Measurements from ENCODE around the gene PPP1R1C. TPM values are rescaled to one million over a fixed set of nuclear protein-coding genes. Genes with fewer than 3 reads are reported as not detected.

Gene PPP1R1C
- total RNA-seq, 1 donor from 2014 or later = not detected

DNA sequence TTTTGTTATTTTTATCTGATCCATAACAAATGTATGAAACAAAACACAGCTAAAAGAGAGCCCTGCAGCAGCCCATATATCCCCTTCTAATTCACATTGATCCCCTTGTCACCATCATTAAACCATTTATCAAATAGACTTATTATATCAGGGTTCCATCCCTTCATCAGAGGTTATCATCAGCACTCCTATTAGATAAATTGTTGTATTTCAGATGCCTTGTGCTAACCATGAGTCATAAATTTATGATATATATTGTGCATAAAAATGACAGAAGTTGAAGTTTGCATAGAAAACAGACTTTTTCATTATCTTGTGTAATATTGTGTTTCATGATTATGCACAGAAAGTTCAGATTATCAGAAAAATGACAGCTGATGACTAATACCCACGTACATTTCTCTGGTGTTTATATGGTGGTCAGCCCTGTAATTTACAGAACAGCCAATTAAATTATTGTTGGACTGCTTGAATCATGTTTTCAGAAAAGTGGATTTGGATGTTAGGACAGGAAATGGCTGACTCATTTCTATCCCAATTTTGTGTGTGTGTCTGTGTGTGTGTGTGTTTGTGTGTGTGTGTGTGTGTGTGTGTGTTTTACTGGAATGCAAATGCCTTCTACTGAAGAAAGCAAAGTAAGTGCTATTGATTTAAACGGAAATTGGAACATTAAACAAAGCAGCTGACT lies 80.9 kb downstream of the PPP1R1C start:
- Histone ChIP-seq H3K27me3 (no peaks in the 10 kb centered on the region), H3K36me3 (no peaks in the 10 kb centered on the region), H3K4me1 (peaks cover 5% of the 10 kb centered on the region), H3K9me3 (no peaks in the 10 kb centered on the region), H3K27ac (no peak overlapping the region), H3K4me3 (no peak overlapping the region)
- TF ChIP-seq POLR2AphosphoS5 (IDR thresholded peaks at IDR 0.05; ENCODE audit: insufficient read depth in 1 of 2, low read depth in 1 of 2) (no peak), POLR2A (IDR thresholded peaks at IDR 0.05) (no peak)
- TF ChIP-seq, protein P1, sequence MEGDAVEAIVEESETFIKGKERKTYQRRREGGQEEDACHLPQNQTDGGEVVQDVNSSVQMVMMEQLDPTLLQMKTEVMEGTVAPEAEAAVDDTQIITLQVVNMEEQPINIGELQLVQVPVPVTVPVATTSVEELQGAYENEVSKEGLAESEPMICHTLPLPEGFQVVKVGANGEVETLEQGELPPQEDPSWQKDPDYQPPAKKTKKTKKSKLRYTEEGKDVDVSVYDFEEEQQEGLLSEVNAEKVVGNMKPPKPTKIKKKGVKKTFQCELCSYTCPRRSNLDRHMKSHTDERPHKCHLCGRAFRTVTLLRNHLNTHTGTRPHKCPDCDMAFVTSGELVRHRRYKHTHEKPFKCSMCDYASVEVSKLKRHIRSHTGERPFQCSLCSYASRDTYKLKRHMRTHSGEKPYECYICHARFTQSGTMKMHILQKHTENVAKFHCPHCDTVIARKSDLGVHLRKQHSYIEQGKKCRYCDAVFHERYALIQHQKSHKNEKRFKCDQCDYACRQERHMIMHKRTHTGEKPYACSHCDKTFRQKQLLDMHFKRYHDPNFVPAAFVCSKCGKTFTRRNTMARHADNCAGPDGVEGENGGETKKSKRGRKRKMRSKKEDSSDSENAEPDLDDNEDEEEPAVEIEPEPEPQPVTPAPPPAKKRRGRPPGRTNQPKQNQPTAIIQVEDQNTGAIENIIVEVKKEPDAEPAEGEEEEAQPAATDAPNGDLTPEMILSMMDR (IDR thresholded peaks at IDR 0.05) = no peak
- intact Hi-C loops (cut with DNase I) = no loop called here
- no peak for DNase-seq (ENCODE audit: extremely low spot score in 2 of 2)

DNA sequence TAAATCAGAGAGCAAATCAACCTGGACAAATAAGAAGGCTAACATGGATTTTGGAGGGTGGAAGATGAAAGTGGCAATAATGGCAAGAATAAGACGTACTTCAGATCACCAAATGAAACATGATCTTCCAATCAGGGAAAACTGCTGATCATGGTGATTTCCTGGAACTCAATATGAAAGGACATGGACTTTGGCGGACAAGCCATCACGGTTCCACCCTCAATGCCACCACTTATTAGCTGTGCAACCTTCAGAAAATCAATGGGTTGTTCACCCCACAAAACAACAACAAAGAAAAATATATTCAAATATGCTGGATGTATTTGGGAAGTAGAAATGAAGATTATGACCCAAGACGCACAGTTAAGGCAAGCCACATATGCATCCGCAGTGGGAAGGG lies 81.7 kb downstream of the PPP1R1C start:
- no peak overlapping the region for H3K27ac ChIP-seq
- no peak overlapping the region for H3K4me3 ChIP-seq
- no peaks in the 10 kb centered on the region for H3K36me3 ChIP-seq
- no peak for DNase-seq (ENCODE audit: extremely low spot score in 2 of 2)
- peaks cover 5% of the 10 kb centered on the region for H3K4me1 ChIP-seq
- intact Hi-C loops (cut with DNase I) = no loop called here
- H3K27me3 ChIP-seq = no peaks in the 10 kb centered on the region
- no peaks in the 10 kb centered on the region for H3K9me3 ChIP-seq
- TF ChIP-seq, protein P1 (IDR thresholded peaks at IDR 0.05) = no peak
- TF ChIP-seq POLR2A (IDR thresholded peaks at IDR 0.05) (no peak), POLR2AphosphoS5 (IDR thresholded peaks at IDR 0.05; ENCODE audit: insufficient read depth in 1 of 2, low read depth in 1 of 2) (no peak)

DNA sequence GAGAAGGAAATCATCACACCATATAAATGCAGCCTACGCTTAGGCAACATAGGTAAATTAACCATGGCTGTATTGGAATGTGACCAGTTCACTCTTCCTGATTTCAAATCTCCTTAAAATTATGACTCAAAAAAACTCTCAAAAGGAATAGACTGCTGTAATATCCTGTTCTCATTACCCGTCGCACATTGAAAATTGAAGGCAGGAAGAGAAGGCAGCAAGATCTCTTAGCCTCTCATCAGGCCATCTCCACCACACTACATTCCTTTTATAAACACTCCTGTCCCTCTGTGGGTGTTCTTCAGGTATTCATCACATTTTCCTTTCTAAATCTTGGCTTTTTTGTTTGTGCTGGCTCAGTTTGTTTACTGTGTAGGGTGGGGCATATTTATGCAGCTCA lies 83.2 kb downstream of the PPP1R1C start:
- DNase-seq (ENCODE audit: extremely low spot score in 2 of 2) = no peak
- H3K9me3 ChIP-seq = no peaks in the 10 kb centered on the region
- no peak overlapping the region for H3K4me3 ChIP-seq
- no peaks in the 10 kb centered on the region for H3K27me3 ChIP-seq
- intact Hi-C loops (cut with DNase I) = no loop called here
- H3K27ac ChIP-seq = no peak overlapping the region
- TF ChIP-seq POLR2A (IDR thresholded peaks at IDR 0.05) (no peak), POLR2AphosphoS5 (IDR thresholded peaks at IDR 0.05; ENCODE audit: insufficient read depth in 1 of 2, low read depth in 1 of 2) (no peak)
- TF ChIP-seq, protein P1 (IDR thresholded peaks at IDR 0.05) = no peak
- peaks cover 5% of the 10 kb centered on the region for H3K4me1 ChIP-seq
- no peaks in the 10 kb centered on the region for H3K36me3 ChIP-seq

DNA sequence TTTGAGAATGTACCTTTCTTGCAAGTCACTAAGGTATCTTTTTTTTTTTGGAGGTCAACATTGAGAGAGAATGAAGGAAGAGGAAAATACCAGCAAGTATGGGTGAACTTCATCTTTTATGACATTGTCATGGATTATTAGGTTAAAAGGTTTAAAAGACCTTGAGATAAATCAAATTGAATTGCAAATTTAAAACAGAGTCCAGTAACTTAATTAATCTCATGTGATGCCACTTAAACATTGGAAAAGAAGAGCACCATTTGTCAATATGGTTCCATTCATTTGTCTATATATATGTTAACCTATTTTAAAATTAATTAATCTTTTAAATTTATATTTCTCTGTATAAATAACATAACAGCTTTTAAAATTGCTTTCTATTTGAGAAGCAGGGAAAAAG lies 83.8 kb downstream of the PPP1R1C start:
- no peak for DNase-seq (ENCODE audit: extremely low spot score in 2 of 2)
- Histone ChIP-seq H3K9me3 (no peaks in the 10 kb centered on the region), H3K36me3 (no peaks in the 10 kb centered on the region), H3K27ac (no peak overlapping the region), H3K4me3 (no peak overlapping the region), H3K27me3 (no peaks in the 10 kb centered on the region), H3K4me1 (no peaks in the 10 kb centered on the region)
- TF ChIP-seq POLR2A (IDR thresholded peaks at IDR 0.05) = no peak
- TF ChIP-seq POLR2AphosphoS5 (IDR thresholded peaks at IDR 0.05; ENCODE audit: insufficient read depth in 1 of 2, low read depth in 1 of 2) = no peak
- TF ChIP-seq, protein P1 (IDR thresholded peaks at IDR 0.05) = no peak
- intact Hi-C loops (cut with DNase I) = no loop called here

DNA sequence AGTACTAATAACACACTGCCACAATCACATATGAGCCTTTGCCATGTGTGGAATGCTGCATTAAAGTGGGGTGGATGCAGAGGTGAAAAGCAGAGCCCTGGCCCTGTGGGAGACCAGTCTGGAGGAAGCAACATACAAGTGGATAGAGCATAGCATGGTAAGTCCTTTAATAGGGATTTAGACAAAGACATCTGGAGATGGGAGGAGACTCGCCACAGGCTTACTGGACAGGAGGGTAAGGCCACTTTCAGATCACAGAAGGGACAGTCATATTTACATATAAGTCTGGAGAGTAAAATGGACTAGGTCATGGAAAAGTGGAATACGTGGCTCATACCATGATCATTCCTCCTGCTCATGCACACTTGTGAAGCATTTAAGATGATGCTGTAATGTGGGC lies 84.3 kb downstream of the PPP1R1C start:
- intact Hi-C loops (cut with DNase I) = loop anchor here (10.0 kb wide), 1 partner anchor 325 kb away; no protein-coding TSS in a partner anchor
- H3K27me3 ChIP-seq = no peaks in the 10 kb centered on the region
- TF ChIP-seq POLR2A (IDR thresholded peaks at IDR 0.05) (no peak), POLR2AphosphoS5 (IDR thresholded peaks at IDR 0.05; ENCODE audit: insufficient read depth in 1 of 2, low read depth in 1 of 2) (no peak)
- TF ChIP-seq, protein P1 (IDR thresholded peaks at IDR 0.05) = no peak

More for the DNA sequence above, 84.3 kb downstream of the PPP1R1C start:
- DNase-seq (ENCODE audit: extremely low spot score in 2 of 2) = no peak
- H3K4me1 ChIP-seq = no peaks in the 10 kb centered on the region
- no peak overlapping the region for H3K27ac ChIP-seq
- H3K36me3 ChIP-seq = no peaks in the 10 kb centered on the region
- no peaks in the 10 kb centered on the region for H3K9me3 ChIP-seq
- H3K4me3 ChIP-seq = no peak overlapping the region

All from vagina (tissue), 2 donors.